CD4-positive, alpha-beta T cell (primary cell): ENCODE measurements around the gene LHX8. TPM values are rescaled to one million over a fixed set of nuclear protein-coding genes. Genes with fewer than 3 reads are reported as not detected.
"Not testable (repeated sequence)": the region's sequence is repeated elsewhere in the genome, so short reads cannot be mapped to it uniquely, and the experiment has no call there.

Experiments
- ATAC-seq: fragments of 200-7000 bp; cut with Tn5 transposase; one replicate; pipeline ENCODE4 v1.10.0; 2022; ENCODE audit warnings: mild to moderate bottlenecking; ENCODE audit not compliant: poor library complexity
- CTCF ChIA-PET: fragments of 350-600 bp; sonication (Branson Sonifier 250); formaldehyde crosslinking; loops from one replicate; lab custom pipeline; 2021; ENCODE audit warnings: antibody characterized with exemption, inconsistent platforms; lab: Charles Lee
- POLR2A ChIA-PET: fragments of 350-600 bp; sonication (Branson Sonifier 250); formaldehyde crosslinking; loops from one replicate; lab custom pipeline; 2021; ENCODE audit warnings: antibody characterized with exemption, inconsistent platforms; lab: Charles Lee
- DNase-seq, 14 experiments: peaks; one replicate each; pipeline ENCODE4 v3.0.0-alpha.2; 2013 to 2020; ENCODE audit warnings: mixed read lengths in 2 of 14
- H3K27ac ChIP-seq, 2 donors: one replicate each; pipeline versions ENCODE4 v1.5.1 to v1.7.0; 2013; ENCODE audit warnings: low read length in 2 of 2, low read depth in 1 of 2, mild to moderate bottlenecking in 1 of 2
- H3K27me3 ChIP-seq, 2 experiments: 1 replicate in 1 of 2; 2 replicates in 1 of 2; pipeline versions ENCODE4 v1.6.1 to v1.7.0; 2013; ENCODE audit warnings: low read length in 2 of 2, control low read depth in 1 of 2, mild to moderate bottlenecking in 1 of 2, moderate library complexity in 1 of 2; ENCODE audit not compliant: insufficient read depth in 2 of 2, control insufficient read depth in 1 of 2
- H3K36me3 ChIP-seq: one replicate; pipeline ENCODE4 v1.6.1; 2013; ENCODE audit warnings: low read length, control low read depth; ENCODE audit not compliant: insufficient read depth
- H3K4me1 ChIP-seq: one replicate; pipeline ENCODE4 v1.6.1; 2013; ENCODE audit warnings: low read length, control low read depth; ENCODE audit not compliant: insufficient read depth
- H3K4me3 ChIP-seq: one replicate; pipeline ENCODE4 v1.5.1; 2013; ENCODE audit warnings: mild to moderate bottlenecking, low read length, moderate library complexity
- H3K9me3 ChIP-seq, 2 experiments: 1 replicate in 1 of 2; 2 replicates in 1 of 2; pipeline versions ENCODE4 v1.6.1 to v1.7.0; 2013; ENCODE audit warnings: low read length in 2 of 2, mild to moderate bottlenecking in 2 of 2, control low read depth in 1 of 2, moderate library complexity in 1 of 2; ENCODE audit not compliant: control insufficient read depth in 1 of 2, insufficient read depth in 1 of 2
- H3K27ac Mint-ChIP-seq: one replicate; pipeline ENCODE4 v1.8.0; 2020; ENCODE audit warnings: mixed read lengths
- H3K27me3 Mint-ChIP-seq: one replicate; pipeline ENCODE4 v1.8.0; 2021; ENCODE audit warnings: mixed read lengths
- H3K36me3 Mint-ChIP-seq: one replicate; pipeline ENCODE4 v1.8.0; 2021; ENCODE audit warnings: low read depth, mixed read lengths
- H3K4me1 Mint-ChIP-seq: one replicate; pipeline ENCODE4 v1.8.0; 2021; ENCODE audit warnings: low read depth, mixed read lengths
- H3K4me3 Mint-ChIP-seq: one replicate; pipeline ENCODE4 v1.8.0; 2020; ENCODE audit warnings: mild to moderate bottlenecking, mixed read lengths
- H3K9me3 Mint-ChIP-seq: one replicate; pipeline ENCODE4 v1.8.0; 2020; ENCODE audit warnings: mixed read lengths
- CTCF ChIP-seq: fragments of 200-600 bp; IDR thresholded peaks from one replicate; pipeline ENCODE4 v1.8.0; 2022; ENCODE audit warnings: antibody characterized with exemption, mild to moderate bottlenecking
- intact Hi-C, 2 experiments: fragments of 100-400 bp; cut with DNase I in 1 of 2; cut with micrococcal nuclease in 1 of 2; formaldehyde crosslinking; loops; one replicate each; pipeline versions ENCODE4 v1.15.1 to v1.9.0; 2023 to 2025; cut with DNase I, micrococcal nuclease
- total RNA-seq, 174 experiments: library from RNA in 2 of 174; stranded (reverse) in 2 of 174; gene quantifications; one replicate each; pipeline ENCODE4 v1.2.3 and lab custom pipeline; 2021 to 2026

Gene LHX8
- total RNA-seq, 2 experiments from 2014 or later = not detected

GRCh38 chr1:75172556-75172955 lies 38.4 kb downstream of the LHX8 start:
- Histone ChIP-seq H3K9me3 (peaks cover 0 to 3% of the 10 kb centered on the region in 2 experiments), H3K36me3 (no peaks in the 10 kb centered on the region), H3K4me1 (no peaks in the 10 kb centered on the region), H3K27me3 (no peaks in the 10 kb centered on the region), H3K4me3 (no peak overlapping the region), H3K27ac (no peak overlapping the region)
- Mint-ChIP-seq H3K9me3 (peaks cover 5% of the 10 kb centered on the region), H3K27me3 (no peaks in the 10 kb centered on the region), H3K27ac (no peak overlapping the region), H3K4me1 (no peaks in the 10 kb centered on the region), H3K4me3 (no peak overlapping the region), H3K36me3 (no peaks in the 10 kb centered on the region)
- TF ChIP-seq CTCF = no peak
- DNase-seq = no peak
- no peak for ATAC-seq
- POLR2A ChIA-PET = no interaction called here
- CTCF ChIA-PET = interaction anchor here (1.5 kb wide), 1 partner anchor 11 kb away, joined by 3 read pairs; no protein-coding TSS in a partner anchor
- intact Hi-C loops = no loop called here

GRCh38 chr1:75174031-75174760 lies 40.0 kb downstream of the LHX8 start:
- Histone ChIP-seq H3K4me1 (no peaks in the 10 kb centered on the region), H3K4me3 (no peak overlapping the region), H3K9me3 (no peaks in the 10 kb centered on the region), H3K36me3 (no peaks in the 10 kb centered on the region), H3K27ac (no peak overlapping the region), H3K27me3 (no peaks in the 10 kb centered on the region)
- no peak for DNase-seq
- H3K4me1 Mint-ChIP-seq = no peaks in the 10 kb centered on the region
- H3K36me3 Mint-ChIP-seq = no peaks in the 10 kb centered on the region
- H3K27ac Mint-ChIP-seq = no peak overlapping the region
- no peak for ATAC-seq
- TF ChIP-seq CTCF = no peak
- ChIA-PET CTCF (no interaction called here), POLR2A (no interaction called here)
- no peak overlapping the region for H3K4me3 Mint-ChIP-seq
- H3K9me3 Mint-ChIP-seq = peaks cover 5% of the 10 kb centered on the region
- H3K27me3 Mint-ChIP-seq = no peaks in the 10 kb centered on the region
- intact Hi-C loops = no loop called here

- H3K4me1 Mint-ChIP-seq, H3K4me3 Mint-ChIP-seq, POLR2A ChIA-PET, H3K36me3 ChIP-seq, DNase-seq, H3K27ac ChIP-seq, intact Hi-C loops, ATAC-seq, H3K9me3 ChIP-seq, H3K27me3 ChIP-seq, H3K27me3 Mint-ChIP-seq, H3K27ac Mint-ChIP-seq, H3K4me3 ChIP-seq, H3K4me1 ChIP-seq, H3K36me3 Mint-ChIP-seq: not testable (repeated sequence)
- CTCF ChIA-PET = interaction anchor here (0.6 kb wide), 1 partner anchor 1234 kb away, joined by 4 read pairs; no protein-coding TSS in a partner anchor
- peaks cover 14% of the 10 kb centered on the region for H3K9me3 Mint-ChIP-seq
Measured at GRCh38 chr1:75181214-75181955, 47.2 kb downstream of the LHX8 start.
